NCI-H187 treated with DMSO at 0.1 percent for 48 hours (cell line): ENCODE results near the gene HES7.
"Not testable (repeated sequence)": the region's sequence is repeated elsewhere in the genome, so short reads cannot be mapped to it uniquely, and the experiment has no call there.

Source experiments
- DNase-seq: peaks from one replicate; lab custom pipeline; 2025; lab: John Stamatoyannopoulos, UW

Gene HES7

GRCh38 chr17:8100111-8100510 lies 23.8 kb downstream of the HES7 start:
- no peak for DNase-seq

DNA sequence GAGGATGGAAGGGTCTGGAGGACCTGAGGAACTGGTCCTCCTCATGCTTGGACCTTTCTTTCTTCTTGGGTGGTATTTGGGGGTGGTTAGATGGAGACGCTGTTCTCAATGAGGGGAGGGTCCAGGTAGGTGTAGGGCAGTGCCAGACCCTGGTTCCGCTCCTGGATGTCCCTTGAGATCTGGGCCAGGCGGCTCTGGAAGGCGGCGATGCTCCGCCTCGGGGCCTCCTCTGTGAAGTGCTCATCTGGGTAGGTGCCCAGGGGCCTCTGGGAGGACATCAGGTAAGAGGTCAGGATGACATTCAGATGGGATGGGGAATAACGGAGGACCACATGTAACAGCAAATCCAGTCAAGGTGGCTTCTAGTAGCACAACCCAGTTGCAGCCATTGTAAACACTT lies 27.4 kb downstream of the HES7 start:
- DNase-seq = no peak

- DNase-seq = no peak
Measured at GRCh38 chr17:8095361-8095760, 28.5 kb downstream of the HES7 start.

DNA sequence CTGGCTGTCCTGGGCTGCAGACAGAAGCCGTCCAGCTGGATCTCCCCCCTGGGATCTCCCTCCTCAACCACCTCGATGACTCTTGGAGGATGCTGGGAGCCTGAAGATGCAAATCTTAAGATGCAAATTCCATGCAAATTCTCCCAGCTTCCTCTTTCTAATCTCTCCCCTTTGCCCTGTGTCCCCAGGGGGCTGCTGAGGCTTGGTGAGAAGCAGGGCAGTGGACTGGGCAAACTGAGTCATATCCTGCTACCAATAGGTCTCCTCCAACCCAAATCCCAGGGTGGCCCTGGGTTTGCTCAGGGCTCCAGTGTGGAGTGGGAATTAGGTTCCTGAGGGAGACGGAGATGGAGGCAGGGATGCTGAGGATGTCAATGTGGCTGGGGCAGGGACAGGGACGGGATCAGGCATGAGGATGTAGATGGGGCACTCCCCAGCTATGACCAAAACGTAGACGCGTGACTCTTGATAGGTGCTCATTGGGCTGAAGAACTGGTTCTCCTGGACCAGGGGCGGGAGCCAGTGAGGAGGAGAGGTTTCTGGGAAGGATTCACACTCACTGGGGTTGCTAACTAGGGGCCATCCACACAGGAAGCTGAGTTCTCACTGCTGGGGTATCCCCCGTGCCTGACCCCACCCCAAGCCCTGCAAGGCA lies 32.7 kb downstream of the HES7 start:
- DNase-seq = no peak

GRCh38 chr17:8089728-8090127 lies 34.2 kb downstream of the HES7 start:
- no peak for DNase-seq

GRCh38 chr17:8087952-8088230 lies 36.0 kb downstream of the HES7 start:
- DNase-seq = no peak

DNA sequence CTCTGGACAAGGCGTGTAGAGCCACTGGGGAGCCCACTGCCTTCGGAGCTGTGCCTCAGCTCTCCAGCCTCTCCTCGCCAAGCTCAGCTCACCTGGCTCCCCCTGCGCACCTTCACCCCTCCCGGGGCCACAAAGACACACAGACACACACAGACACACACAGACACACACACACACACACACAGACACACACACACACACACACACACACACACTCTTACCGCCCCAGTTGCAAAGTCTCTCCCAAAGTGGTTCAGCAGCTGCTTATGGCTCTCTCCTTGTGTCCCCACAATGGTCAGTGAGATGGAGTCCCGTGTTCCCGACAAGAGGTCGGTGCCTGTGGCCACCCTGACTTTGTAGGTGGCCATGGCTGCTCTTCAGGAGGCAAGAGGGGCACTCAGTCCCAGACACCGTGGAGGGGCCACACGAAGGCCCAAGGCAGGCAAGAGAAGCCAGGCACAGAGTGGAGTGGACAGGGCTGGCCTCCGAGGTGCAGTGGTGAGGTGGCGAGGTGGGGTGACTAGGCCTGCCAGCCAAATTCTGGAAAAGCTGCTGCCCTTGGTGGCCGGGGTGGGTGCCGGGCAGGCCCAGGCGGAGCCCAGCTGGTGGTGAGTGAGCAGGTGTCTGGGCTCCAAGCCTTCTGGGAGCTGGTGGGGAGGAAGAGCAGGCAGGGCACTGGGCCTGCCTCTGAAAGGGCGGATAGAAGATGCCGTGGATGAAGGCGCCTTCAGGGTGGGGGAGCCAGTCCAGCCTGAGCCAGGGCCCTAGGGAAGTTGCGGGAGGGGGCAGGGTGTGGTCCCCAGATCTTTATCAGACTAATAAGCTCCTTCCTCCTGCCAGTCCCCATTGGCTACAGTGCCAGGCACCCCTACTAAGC lies 36.6 kb downstream of the HES7 start, which contains the start of gene ALOX12B:
Gene ALOX12B (minus strand): TSS at position 642 of the 877 bp plus-strand sequence. CDS start 274 bp downstream, at position 368.
- DNase-seq = no peak

DNA sequence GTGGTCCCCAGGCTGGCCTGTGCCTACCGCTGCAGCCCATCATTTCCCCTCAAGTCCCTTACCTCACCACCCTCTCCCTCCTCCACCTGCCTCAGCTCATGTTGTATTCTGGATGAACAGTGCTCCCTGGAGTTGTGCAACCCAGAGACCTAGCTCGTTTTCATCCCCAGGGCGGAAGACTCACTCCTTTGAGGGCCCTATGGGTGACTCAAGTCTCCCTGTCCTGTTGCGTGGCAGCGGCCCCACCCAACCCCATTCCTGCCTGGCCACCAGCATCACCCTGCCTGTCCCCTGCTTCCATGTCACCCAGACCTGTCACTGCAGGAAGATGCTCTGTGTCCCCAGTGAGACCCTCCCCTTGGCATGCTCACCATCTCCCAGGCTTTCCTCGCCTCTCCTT lies 39.7 kb downstream of the HES7 start:
- no peak for DNase-seq

DNA sequence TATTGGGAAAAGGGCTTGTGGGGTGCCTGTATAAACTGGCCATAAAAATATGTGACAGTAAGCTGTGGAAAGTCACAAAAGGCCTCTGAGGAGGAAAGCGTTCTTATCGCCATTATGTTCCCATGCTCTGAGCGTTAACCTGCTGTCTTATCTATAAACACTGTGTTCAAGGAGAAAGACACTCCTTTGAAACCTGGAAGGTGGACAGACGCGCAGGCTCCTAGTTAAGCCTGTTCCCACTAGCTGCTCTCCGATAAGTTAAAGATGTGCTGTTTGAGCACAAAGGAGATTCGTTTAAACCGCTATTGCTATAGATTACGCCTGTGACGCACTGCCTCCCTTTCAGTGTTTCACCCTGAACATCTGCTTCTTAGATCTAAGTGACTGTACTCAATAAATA lies 41.6 kb downstream of the HES7 start:
- DNase-seq = no peak

GRCh38 chr17:8081876-8082275 lies 42.0 kb downstream of the HES7 start:
- DNase-seq = no peak

- no peak for DNase-seq
Measured at GRCh38 chr17:8080799-8081219, 43.1 kb downstream of the HES7 start.

DNA sequence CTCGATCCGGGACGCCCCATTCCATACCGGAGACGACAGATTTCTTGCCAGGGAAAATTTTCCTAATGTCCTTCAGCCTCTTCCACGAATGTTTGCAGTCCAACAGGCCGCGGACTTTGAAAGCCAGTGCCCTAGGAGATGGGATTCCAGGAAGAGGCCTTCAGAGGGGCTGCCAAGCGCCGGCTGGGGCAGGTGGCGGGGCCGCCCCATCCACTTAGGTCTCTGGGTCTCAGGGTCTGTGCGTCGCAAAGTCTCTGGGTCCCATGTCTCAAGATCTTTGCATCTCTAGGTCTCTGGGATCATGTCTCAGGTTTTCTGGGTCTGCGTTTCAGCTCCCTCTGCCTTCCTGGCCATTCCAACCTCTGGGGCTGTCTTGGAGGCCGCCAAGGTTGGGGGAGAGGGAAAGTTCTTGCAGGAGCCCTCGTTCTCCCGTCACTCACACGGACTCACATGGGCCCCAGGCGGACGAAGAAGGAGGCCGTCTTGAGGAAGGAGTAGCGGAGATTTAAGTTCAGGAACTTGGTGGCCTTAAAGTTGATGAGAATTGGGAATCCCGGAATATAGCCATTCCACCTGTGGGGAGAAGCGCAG lies 43.6 kb downstream of the HES7 start:
- DNase-seq = no peak

GRCh38 chr17:8079291-8080207 lies 44.4 kb downstream of the HES7 start:
- DNase-seq = no peak

DNA sequence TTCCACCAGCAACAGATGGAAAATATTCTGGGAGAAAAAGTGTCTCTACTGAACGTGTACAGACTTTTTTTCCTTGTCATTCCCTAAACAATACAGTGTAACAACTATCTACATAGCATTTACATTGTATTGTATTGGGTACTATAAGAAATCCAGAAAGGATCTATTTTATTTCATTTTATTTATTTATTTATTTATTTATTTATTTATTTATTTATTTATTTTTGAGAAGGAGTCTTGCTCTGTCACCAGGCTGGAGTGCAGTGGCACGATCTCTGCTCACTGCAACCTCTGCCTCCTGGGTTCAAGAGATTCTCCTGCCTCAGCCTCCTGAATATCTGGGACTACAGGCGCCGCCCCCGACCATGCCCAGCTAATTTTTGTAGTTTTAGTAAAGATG lies 46.0 kb downstream of the HES7 start:
- not testable (repeated sequence) for DNase-seq

GRCh38 chr17:8076502-8077266 lies 47.2 kb downstream of the HES7 start:
- no peak for DNase-seq

DNA sequence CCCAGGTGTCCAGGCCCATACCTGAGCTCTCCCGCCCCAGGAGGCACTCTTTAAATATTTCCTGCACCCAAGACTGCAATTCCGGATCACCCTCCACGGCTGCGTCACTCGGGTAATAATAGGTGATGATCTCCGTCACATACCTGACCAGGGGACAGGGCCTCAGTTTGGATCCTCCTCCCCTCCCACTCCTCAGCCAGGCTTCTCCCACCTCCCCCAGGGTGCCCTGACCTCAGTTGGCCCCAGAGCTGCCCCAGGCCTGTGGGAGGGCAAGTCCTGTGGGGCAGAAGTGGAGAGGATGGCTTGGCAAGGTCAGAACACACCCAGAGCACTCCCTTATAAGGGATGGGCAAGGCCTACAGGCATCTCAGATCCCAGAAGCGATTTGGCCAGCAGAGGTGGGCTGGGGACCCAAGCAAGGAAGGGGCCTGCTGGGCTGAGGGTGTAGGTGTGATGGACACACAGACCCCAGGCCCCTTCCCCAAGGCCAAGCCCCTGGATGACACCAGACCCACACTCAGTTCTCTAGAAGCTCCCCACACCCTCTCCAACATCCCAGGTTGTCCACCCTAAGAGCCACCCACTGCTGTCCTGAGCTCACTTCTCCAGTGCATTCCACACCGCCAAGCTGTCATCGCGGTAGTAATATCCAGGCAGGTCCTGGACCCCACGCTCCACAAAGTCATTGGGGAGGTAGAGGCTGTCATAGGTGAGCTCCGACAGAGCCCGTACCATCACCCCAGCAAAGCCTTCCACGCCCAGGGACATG lies 48.1 kb downstream of the HES7 start:
- DNase-seq = no peak

DNA sequence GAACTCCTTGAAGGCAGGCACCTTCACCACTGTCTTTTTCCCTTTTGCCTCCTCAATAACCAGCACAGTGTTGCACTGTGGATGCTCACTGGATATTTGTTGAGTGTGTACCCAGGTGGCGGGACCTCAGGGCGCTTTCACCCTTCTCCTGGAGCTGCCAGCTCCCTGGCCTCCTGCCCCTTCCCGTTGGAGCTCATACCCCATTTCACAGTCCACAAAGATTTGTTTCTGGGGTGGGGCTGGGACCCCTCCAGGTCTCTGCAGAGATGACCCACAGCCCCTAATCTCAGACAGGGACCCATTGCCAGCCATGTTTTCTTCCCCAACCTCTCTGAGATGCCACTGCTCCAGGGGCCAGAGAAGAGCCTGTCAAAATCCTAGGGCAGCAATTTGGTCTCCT lies 48.8 kb downstream of the HES7 start:
- DNase-seq = no peak

- no peak for DNase-seq
Measured at GRCh38 chr17:8074554-8074953, 49.4 kb downstream of the HES7 start.

GRCh38 chr17:8073627-8074484 lies 50.0 kb downstream of the HES7 start:
- DNase-seq = no peak
